GM19397 (cell line): ENCODE measurements around the gene PARD3B.

Experiments used
- ATAC-seq: cut with Tn5 transposase; IDR thresholded peaks from one replicate; pipeline ENCODE4 v1.9.1; 2021; ENCODE audit warnings: mild to moderate bottlenecking, moderate library complexity; ENCODE audit not compliant: unreplicated experiment

PARD3B gene

GRCh38 chr2:205570648-205571047, 1025.4 kb downstream of the PARD3B start:
- ATAC-seq: no peak

GRCh38 chr2:205571360-205571959, 1026.2 kb downstream of the PARD3B start:
- ATAC-seq: no peak

- ATAC-seq: no peak
Observed at GRCh38 chr2:205574001-205574400, 1028.7 kb downstream of the PARD3B start.

GRCh38 chr2:205579335-205579734, 1034.1 kb downstream of the PARD3B start:
- ATAC-seq: no peak

- ATAC-seq: no peak
Observed at GRCh38 chr2:205580212-205580987, 1035.1 kb downstream of the PARD3B start.

GRCh38 chr2:205582366-205582765, 1037.1 kb downstream of the PARD3B start:
- ATAC-seq: no peak

GRCh38 chr2:205585449-205586383, 1040.4 kb downstream of the PARD3B start:
- no peak for ATAC-seq

GRCh38 chr2:205586626-205587025, 1041.4 kb downstream of the PARD3B start:
- no peak for ATAC-seq

- no peak for ATAC-seq
Observed at GRCh38 chr2:205589479-205589878, 1044.2 kb downstream of the PARD3B start.

- no peak for ATAC-seq
Observed at GRCh38 chr2:205590759-205591158, 1045.5 kb downstream of the PARD3B start.

GRCh38 chr2:205593891-205594290, 1048.6 kb downstream of the PARD3B start:
- ATAC-seq: no peak

GRCh38 chr2:205596581-205596980, 1051.3 kb downstream of the PARD3B start:
- no peak for ATAC-seq

GRCh38 chr2:205605638-205606304, 1060.5 kb downstream of the PARD3B start:
- ATAC-seq: no peak

- ATAC-seq: no peak
Observed at GRCh38 chr2:205607146-205607545, 1061.9 kb downstream of the PARD3B start.

GRCh38 chr2:205609113-205609512, 1063.8 kb downstream of the PARD3B start:
- ATAC-seq: no peak

GRCh38 chr2:205610437-205610836, 1065.2 kb downstream of the PARD3B start:
- no peak for ATAC-seq

- no peak for ATAC-seq
Observed at GRCh38 chr2:205612636-205613035, 1067.4 kb downstream of the PARD3B start.

- no peak for ATAC-seq
Observed at GRCh38 chr2:205613970-205614559, 1068.8 kb downstream of the PARD3B start.

GRCh38 chr2:205614965-205615364, 1069.7 kb downstream of the PARD3B start:
- ATAC-seq: no peak

GRCh38 chr2:205617905-205618304, 1072.6 kb downstream of the PARD3B start:
- no peak for ATAC-seq

GRCh38 chr2:205619600-205619999, 1074.3 kb downstream of the PARD3B start:
- no peak for ATAC-seq
